Memory B cell (primary cell): ENCODE results near the gene LCN12.
A peak's percentile ranks its signal among the peaks of the same experiment; 100 is the strongest.

Experiments used
- ATAC-seq: fragments of 150-1000 bp; cut with Tn5 transposase; 2 replicates; pipeline ENCODE4 v1.10.0; 2021; ENCODE audit warnings: low read depth, mild to moderate bottlenecking, moderate library complexity
- DNase-seq, 2 donors: peaks; one replicate each; pipeline ENCODE4 v3.0.0; 2022; ENCODE audit warnings: low spot score in 2 of 2
- H3K27ac Mint-ChIP-seq: one replicate; pipeline ENCODE4 v1.8.0; 2022; ENCODE audit warnings: mild to moderate bottlenecking, moderate library complexity, mixed read lengths
- H3K27me3 Mint-ChIP-seq: one replicate; pipeline ENCODE4 v1.8.0; 2022; ENCODE audit warnings: mixed read lengths
- H3K36me3 Mint-ChIP-seq: one replicate; pipeline ENCODE4 v1.8.0; 2022; ENCODE audit warnings: mild to moderate bottlenecking, mixed read lengths
- H3K4me1 Mint-ChIP-seq: one replicate; pipeline ENCODE4 v1.8.0; 2022; ENCODE audit warnings: mixed read lengths
- H3K4me3 Mint-ChIP-seq: one replicate; pipeline ENCODE4 v1.8.0; 2022; ENCODE audit warnings: mild to moderate bottlenecking, moderate library complexity, mixed read lengths
- H3K9me3 Mint-ChIP-seq: one replicate; pipeline ENCODE4 v1.8.0; 2022; ENCODE audit warnings: mixed read lengths

Gene LCN12

DNA sequence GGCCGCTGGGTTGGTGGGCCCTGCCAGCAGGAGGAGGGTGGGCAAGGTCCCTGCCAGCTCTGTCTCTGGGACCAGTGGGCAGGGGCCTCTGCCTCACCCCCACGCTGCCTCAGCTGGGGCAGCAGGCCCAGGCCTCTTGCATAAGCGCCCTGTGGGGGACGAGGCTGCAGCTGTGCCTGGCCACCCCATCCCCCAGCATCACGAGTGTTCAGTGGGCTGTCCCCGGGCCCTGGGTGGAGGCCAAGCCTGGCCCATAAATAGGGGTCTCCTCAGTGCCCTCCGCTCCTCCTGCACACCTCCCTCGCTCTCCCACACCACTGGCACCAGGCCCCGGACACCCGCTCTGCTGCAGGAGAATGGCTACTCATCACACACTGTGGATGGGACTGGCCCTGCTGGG lies 25.1 kb downstream of the LCN12 start, which contains the start of gene PTGDS:
TSS of gene PTGDS (plus strand) at position 282 of the 400 bp plus-strand sequence. CDS start at position 357, 75 bp downstream.
- H3K4me3 Mint-ChIP-seq = peak within 1 kb of the TSS; percentile 9
- ATAC-seq (no peak), DNase-seq (no peak)
- H3K4me1 Mint-ChIP-seq = no peaks in the 10 kb centered on the region
- no peak within 1 kb of the TSS for H3K27ac Mint-ChIP-seq
- peaks cover 12% of the 10 kb centered on the region for H3K27me3 Mint-ChIP-seq
- H3K36me3 Mint-ChIP-seq = no peaks in the 10 kb centered on the region
- H3K9me3 Mint-ChIP-seq = no peaks in the 10 kb centered on the region

DNA sequence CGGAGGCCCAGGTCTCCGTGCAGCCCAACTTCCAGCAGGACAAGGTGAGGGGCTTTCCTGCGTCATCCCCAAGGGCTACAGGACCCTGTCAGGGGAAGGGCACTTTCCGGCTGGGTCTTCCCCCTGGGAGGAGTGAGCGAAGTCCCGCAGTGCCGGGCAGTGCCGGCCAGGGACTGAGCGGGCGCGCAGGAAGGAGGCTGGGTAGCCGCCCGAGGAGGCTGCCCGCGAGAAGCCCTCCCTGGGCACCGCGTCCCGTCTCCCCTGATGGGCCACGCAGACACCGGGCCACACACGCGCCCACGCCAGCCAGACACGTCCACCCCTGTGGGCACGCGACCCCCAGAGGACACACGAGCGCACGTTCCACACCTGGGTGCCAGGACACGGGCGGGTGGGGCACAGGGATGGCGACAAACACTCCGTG lies 25.6 kb downstream of the LCN12 start:
- Mint-ChIP-seq H3K27ac (no peak overlapping the region), H3K4me3 (peak overlapping the region; percentile 9), H3K4me1 (no peaks in the 10 kb centered on the region), H3K27me3 (peaks cover 12% of the 10 kb centered on the region), H3K36me3 (no peaks in the 10 kb centered on the region), H3K9me3 (no peaks in the 10 kb centered on the region)
- ATAC-seq (no peak), DNase-seq (no peak)

DNA sequence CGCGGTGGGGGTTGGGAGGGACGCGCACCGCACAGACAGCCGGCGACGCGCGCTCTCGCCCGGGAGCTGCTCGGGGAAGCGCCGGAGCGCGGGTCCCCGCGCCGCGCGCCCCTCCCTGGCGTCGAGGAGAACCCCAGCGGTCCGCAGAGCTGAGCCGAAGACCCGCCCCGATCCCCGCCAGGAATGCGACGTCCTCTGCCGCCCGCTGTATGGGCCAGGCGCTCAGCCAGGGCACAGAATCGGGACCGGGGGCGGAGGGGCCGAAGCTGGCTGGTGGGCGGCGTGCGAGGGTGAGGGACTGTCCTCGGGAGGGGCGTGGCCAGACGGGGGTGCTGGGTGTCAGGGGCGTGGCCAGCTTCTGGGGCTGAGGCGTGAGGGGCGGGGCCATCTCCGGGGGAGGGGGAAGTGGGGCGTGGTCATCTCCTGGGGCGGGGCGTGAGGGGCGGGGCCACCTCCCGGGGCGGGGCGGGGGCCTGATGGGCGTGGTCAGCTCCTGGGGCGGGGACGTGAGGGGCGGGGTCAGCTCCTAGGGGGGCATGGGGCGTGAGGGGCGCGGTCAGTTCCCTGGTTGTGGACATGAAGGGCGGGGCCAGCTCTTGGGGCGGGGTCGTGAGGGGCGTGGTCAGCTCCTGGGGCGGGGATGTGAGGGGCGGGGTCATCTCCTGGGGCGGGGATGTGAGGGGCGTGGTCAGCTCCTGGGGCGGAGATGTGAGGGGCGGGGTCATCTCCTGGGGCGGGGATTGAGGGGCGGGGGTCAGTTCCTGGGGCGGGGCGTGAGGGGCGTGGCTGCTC lies 26.2 kb downstream of the LCN12 start:
- Mint-ChIP-seq H3K36me3 (no peaks in the 10 kb centered on the region), H3K9me3 (no peaks in the 10 kb centered on the region), H3K4me3 (no peak overlapping the region), H3K27ac (no peak overlapping the region), H3K27me3 (peaks cover 11% of the 10 kb centered on the region), H3K4me1 (no peaks in the 10 kb centered on the region)
- DNase-seq (peak in 1 of 2 donors; percentile 67), ATAC-seq (peak; percentile 53)

DNA sequence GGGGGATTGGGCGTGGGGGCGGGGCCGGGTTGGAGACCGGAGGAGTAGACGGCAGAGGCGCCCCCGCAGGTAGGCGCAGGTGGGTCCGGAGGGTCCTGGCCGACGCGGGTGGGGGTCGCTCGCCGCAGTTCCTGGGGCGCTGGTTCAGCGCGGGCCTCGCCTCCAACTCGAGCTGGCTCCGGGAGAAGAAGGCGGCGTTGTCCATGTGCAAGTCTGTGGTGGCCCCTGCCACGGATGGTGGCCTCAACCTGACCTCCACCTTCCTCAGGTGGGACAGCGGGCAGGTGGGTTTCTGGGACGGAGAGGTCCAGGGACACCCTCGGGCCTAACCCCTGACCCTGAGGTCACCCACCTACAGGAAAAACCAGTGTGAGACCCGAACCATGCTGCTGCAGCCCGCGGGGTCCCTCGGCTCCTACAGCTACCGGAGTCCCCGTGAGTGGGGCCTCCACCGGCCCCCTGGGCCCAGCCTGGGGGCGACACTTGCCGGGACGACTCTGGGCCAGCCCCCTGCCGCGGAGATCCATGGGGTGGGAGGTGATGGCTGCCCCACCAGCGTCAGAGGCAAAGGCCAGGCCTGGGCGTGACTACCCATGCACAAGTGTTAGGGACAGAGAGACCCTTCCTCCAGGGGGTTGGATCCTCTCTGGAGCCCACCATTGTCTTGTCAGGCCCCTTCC lies 26.9 kb downstream of the LCN12 start:
- H3K27ac Mint-ChIP-seq = no peak overlapping the region
- ATAC-seq = no peak
- H3K4me3 Mint-ChIP-seq = no peak overlapping the region
- no peaks in the 10 kb centered on the region for H3K9me3 Mint-ChIP-seq
- H3K27me3 Mint-ChIP-seq = peaks cover 15% of the 10 kb centered on the region
- no peak for DNase-seq
- peaks cover 2% of the 10 kb centered on the region for H3K36me3 Mint-ChIP-seq
- peaks cover 3% of the 10 kb centered on the region for H3K4me1 Mint-ChIP-seq

DNA sequence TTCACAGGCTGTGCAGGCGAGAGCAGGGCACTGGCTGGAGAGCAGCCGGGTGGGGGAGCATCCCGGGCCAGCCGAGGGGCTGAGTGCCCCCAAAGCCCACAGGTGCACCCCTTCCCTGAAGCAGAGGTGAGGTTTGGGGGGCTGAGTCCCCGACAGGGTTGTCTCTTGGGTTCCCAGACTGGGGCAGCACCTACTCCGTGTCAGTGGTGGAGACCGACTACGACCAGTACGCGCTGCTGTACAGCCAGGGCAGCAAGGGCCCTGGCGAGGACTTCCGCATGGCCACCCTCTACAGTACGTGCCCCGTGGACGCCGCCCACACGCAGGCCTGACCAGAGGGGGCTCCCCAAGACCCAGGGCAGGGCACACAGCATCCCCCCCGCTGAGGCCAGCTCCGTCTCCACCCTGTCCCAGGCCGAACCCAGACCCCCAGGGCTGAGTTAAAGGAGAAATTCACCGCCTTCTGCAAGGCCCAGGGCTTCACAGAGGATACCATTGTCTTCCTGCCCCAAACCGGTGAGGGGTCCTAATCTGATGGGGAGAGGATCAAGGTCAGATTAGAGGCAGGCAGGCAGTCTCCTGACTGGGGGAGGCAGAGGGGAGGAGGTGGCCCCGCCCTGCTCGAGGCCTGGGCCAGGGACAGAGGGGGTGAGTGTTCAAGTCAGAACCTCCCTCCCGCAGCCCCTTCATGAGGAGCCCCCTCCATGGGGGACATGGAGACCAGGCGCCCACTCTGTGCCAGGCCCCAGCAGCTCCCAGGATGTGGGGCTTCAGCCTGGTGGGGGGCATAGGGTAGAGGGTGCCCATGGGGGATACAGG lies 27.9 kb downstream of the LCN12 start:
- peaks cover 4% of the 10 kb centered on the region for H3K4me1 Mint-ChIP-seq
- no peak for ATAC-seq
- no peak overlapping the region for H3K4me3 Mint-ChIP-seq
- DNase-seq = no peak
- peaks cover 2% of the 10 kb centered on the region for H3K36me3 Mint-ChIP-seq
- no peaks in the 10 kb centered on the region for H3K9me3 Mint-ChIP-seq
- no peak overlapping the region for H3K27ac Mint-ChIP-seq
- peaks cover 16% of the 10 kb centered on the region for H3K27me3 Mint-ChIP-seq

DNA sequence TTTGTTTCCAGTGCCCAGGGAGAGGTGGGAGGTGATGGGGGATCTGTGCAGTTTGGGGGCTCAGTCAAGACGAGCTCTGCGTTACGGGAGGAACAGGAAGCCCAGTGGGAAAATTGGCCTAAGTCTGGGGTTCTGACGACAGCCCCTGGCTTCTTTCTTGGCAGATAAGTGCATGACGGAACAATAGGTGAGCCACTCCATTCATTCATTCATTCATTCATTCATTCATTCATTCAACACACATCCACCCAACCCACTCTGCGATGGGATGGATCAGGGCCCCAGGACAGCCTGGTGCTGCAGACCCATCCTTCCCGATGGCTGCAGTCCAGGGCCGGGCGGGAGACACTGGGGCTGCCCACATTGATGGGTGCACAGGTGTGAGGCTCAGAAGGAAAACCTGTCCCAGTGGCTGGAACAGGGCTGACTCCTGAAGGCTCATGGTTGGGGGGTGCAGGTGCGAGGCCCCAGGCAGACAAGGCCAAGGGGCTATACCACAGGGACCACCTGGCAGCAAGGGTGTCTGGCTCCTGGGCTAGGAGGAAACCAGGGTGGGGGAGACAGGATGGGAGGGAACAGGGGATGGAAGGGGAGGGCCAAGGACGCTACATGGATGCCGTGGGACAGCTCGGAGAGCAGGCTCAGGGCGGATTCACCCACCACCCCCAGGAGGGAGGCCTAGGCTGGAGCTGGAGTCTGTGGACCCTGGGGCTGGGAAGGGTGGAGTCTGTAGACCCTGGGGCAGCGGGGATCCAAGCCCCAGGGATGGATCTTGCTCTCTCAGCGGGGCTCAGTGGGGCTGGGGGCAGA lies 28.8 kb downstream of the LCN12 start:
- H3K27ac Mint-ChIP-seq = no peak overlapping the region
- H3K9me3 Mint-ChIP-seq = no peaks in the 10 kb centered on the region
- H3K36me3 Mint-ChIP-seq = peaks cover 2% of the 10 kb centered on the region
- ATAC-seq (no peak), DNase-seq (no peak)
- H3K4me3 Mint-ChIP-seq = no peak overlapping the region
- H3K27me3 Mint-ChIP-seq = peaks cover 16% of the 10 kb centered on the region
- H3K4me1 Mint-ChIP-seq = peaks cover 4% of the 10 kb centered on the region

DNA sequence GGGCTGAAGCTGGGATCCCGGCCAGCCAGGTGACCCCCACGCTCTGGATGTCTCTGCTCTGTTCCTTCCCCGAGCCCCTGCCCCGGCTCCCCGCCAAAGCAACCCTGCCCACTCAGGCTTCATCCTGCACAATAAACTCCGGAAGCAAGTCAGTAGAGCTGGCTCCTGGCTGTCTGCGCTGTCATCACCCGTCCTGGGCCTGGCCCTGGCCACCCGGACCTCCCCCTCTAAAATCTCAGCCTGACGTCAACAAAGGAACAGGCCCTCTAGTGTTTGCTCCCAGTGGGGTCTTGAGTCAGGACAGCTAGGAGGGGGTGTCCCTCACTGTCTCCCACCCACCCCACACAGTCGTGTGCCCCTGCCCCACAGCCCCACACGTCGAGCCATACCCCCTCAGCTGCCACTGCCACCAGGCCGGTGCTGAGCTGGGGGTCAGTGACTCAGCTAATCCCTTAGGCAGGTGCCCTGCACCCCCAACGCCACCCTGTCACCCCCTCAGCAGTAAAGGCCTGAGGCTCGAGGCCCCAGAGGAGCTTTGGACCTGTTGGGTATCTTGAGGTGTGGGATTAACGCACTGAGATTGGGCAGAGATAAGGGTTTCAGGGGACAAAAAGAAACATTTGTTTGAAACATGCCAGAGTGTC lies 29.6 kb downstream of the LCN12 start:
- Mint-ChIP-seq H3K36me3 (peaks cover 2% of the 10 kb centered on the region), H3K27ac (no peak overlapping the region), H3K4me3 (no peak overlapping the region), H3K27me3 (peaks cover 16% of the 10 kb centered on the region), H3K9me3 (no peaks in the 10 kb centered on the region), H3K4me1 (peaks cover 4% of the 10 kb centered on the region)
- DNase-seq = no peak
- ATAC-seq = no peak

DNA sequence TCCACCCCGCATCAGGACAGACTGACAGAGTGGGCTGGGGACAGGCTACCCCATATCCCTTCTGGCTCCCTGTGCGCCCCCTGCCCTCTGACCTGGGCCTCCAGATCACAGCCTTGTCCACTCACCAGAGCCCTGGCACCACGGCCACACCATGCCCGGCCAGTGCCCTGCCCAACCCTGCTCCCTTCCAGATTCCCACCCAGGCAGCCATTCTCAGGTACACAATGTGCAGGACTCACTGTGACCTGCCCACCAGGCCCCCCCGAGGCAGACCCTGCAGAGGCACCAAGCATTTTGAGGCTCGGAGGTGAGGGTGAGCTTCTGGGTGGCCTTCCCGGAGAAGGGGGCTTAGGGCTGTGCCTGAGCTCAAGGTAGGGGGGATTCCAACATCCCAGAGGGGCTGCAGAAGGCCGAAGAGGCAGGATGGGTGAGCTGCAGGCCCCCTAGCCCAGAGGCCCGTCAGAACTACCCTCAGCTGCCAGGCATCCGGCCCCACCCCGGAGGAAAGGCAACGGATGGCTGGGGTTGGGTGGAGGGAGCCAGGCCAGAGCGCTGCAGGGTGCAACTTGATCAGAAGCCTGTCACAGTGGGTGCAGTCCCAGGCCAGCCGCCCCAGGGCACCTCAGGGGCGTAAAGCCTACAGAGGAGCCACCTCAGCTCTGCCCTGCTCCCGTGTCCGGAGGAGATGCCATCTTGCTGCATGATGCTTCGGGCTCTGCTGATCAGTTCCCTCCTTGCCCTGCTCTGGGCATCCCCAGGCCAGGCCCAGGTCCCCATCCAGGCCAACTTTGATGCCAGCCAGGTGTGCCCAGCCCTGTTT lies 30.4 kb downstream of the LCN12 start, which contains the start of gene LCNL1:
TSS of gene LCNL1 (plus strand) at position 762 of the 820 bp plus-strand sequence. CDS start 594 bp downstream, outside the sequence.
- no peak within 1 kb of the TSS for H3K27ac Mint-ChIP-seq
- H3K4me1 Mint-ChIP-seq = peaks cover 4% of the 10 kb centered on the region
- H3K4me3 Mint-ChIP-seq = no peak within 1 kb of the TSS
- DNase-seq (no peak), ATAC-seq (no peak)
- H3K9me3 Mint-ChIP-seq = no peaks in the 10 kb centered on the region
- H3K27me3 Mint-ChIP-seq = peaks cover 17% of the 10 kb centered on the region
- peaks cover 2% of the 10 kb centered on the region for H3K36me3 Mint-ChIP-seq

DNA sequence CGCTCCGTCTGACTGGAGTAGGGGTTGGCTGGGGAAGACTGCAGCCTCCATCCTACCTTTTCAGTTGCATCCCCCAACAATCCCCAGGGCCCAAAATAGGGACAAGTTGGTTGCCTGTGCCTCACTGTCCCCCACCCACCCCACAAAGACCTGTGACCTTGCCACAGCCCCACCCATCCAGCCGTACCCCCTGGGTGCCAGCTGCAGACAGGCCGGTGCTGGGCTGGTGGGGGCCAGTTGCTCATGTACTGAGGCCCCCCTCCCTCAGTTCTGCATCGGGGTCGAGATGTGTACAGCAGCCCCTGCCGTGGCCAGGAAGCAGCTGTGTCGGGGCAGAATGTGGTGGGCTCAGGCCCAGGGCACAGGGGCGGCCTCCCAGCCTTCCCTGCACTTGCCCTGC lies 31.1 kb downstream of the LCN12 start:
- Mint-ChIP-seq H3K4me3 (no peak overlapping the region), H3K27ac (no peak overlapping the region), H3K36me3 (peaks cover 2% of the 10 kb centered on the region), H3K4me1 (peaks cover 4% of the 10 kb centered on the region), H3K27me3 (peaks cover 20% of the 10 kb centered on the region), H3K9me3 (no peaks in the 10 kb centered on the region)
- no peak for DNase-seq
- no peak for ATAC-seq

DNA sequence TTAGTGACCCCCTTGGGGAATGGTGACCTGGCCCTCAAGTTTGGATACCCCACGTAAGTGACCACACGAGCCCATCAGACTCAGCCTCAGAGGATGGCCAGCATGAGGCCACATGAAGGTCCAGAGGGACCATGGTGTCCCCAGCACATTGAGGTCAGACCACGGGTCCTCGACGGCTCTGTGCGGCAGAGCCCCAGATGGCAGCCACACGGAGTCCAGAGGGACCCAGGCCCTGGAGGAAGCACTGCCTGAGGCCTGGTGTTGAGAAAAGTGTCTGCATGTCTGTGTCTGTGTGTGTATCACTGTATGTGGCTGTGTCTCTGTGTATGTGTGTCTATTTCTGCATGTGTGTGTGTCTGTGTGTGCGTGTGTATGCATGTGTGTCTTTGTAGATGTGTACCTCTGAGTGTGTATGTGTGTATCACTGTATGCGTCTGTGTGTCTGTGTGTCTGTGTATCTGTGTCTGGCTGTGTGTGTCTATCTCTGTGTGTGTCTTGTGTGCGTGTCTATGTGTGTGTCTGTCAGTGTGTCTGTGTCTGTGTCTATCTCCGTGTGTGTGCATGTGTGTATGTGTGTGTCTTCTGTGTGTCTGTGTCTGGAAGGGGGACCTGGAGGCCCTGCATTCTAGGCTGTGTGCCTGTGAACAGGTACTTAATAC lies 31.7 kb downstream of the LCN12 start:
- Mint-ChIP-seq H3K27me3 (peaks cover 20% of the 10 kb centered on the region), H3K4me3 (no peak overlapping the region), H3K27ac (no peak overlapping the region), H3K4me1 (peaks cover 4% of the 10 kb centered on the region), H3K9me3 (no peaks in the 10 kb centered on the region), H3K36me3 (peaks cover 2% of the 10 kb centered on the region)
- ATAC-seq (no peak), DNase-seq (no peak)

DNA sequence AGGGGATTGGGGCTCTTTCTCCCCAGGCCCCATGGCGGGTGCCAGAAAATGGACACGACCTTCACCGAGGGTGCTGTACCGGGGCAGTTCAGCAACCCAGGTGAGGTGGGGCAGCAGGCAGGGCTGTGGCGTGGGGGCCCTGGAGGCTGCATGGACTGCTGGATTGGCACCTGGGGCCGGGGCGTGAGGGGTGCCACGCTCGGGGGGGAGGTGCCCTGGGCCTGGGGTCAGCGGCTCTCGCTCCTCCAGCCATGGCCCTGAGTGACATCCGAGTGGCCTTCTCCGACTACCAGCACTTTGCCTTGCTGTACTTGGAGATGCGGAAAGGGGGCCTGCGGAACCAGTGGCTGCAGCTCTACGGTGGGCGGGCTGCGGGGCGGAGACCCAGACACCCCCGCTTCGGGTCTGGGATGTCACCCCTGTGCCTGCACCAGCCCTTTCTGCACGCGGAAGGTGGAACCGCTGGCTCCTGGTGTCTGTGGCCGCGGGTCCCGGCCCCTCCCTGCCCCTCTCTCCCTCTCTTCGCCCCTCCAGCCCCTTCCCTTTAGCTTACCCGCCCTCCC lies 32.5 kb downstream of the LCN12 start:
- Mint-ChIP-seq H3K27ac (no peak overlapping the region), H3K27me3 (peaks cover 20% of the 10 kb centered on the region), H3K4me3 (no peak overlapping the region), H3K36me3 (peaks cover 2% of the 10 kb centered on the region), H3K9me3 (no peaks in the 10 kb centered on the region), H3K4me1 (peaks cover 4% of the 10 kb centered on the region)
- ATAC-seq = no peak
- DNase-seq = no peak
